T47D (cell line): Measurements from ENCODE around the gene ATRX.
"Not testable (repeated sequence)": the region's sequence is repeated elsewhere in the genome, so short reads cannot be mapped to it uniquely, and the experiment has no call there.

Source experiments
- DNase-seq, 2 experiments: peaks; one replicate each; pipeline versions ENCODE4 v3.0.0 to v3.0.0-alpha.2; 2011 to 2012; ENCODE audit warnings: low read depth in 1 of 2, low spot score in 1 of 2
- JUND ChIP-seq: IDR thresholded peaks from 2 replicates; pipeline ENCODE4 v1.6.1; 2012; ENCODE audit warnings: low read depth
- in situ Hi-C: cut with HindIII; loops from 2 replicates; pipeline ENCODE4 v1.10.0; 2016; ENCODE audit warnings: low sequenced_read_pairs, low pct_unique_long_range_greater_than_20kb

Gene ATRX

DNA sequence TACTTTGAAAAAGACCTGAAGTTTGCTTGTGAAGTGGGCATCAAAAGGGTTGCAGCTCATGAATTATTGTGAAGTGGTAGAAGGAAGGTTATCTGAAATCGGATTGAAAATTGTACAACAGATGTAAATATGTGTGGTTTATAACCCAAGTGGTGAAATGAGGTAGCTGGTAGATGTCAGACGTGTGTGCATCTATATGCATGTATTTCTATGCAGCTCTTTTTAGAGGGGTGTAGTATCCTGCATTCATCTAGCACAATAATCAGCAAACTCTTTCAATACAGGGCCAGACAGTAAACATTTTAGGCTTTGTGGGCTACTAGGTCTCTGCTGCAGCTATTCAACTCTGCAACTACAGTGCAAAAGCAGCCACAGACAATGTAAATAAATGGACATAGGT lies 9.4 kb downstream of the ATRX start:
- in situ Hi-C loops = no loop called here
- TF ChIP-seq JUND = no peak
- no peak for DNase-seq

- DNase-seq = no peak
- in situ Hi-C loops = no loop called here
- no peak for TF ChIP-seq JUND
Measured at GRCh38 chrX:77771601-77772000, 14.4 kb downstream of the ATRX start.

GRCh38 chrX:77768787-77769186 lies 17.2 kb downstream of the ATRX start:
- in situ Hi-C loops = no loop called here
- no peak for TF ChIP-seq JUND
- DNase-seq = no peak

DNA sequence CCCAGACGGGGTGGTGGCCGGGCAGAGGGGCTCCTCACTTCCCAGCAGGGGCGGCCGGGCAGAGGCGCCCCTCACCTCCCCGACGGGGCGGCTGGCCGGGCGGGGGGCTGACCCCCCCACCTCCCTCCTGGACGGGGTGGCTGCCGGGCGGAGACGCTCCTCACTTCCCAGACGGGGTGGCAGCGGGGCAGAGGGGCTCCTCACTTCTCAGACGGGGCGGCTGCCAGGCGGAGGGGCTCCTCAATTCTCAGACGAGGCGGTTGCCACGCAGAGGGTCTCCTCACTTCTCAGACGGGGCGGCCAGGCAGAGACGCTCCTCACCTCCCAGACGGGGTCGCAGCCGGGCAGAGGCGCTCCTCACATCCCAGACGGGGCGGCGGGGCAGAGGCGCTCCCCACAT lies 19.8 kb downstream of the ATRX start:
- in situ Hi-C loops, DNase-seq: not testable (repeated sequence)

GRCh38 chrX:77755561-77755960 lies 30.5 kb downstream of the ATRX start:
- TF ChIP-seq JUND = no peak
- in situ Hi-C loops = no loop called here
- DNase-seq = no peak

DNA sequence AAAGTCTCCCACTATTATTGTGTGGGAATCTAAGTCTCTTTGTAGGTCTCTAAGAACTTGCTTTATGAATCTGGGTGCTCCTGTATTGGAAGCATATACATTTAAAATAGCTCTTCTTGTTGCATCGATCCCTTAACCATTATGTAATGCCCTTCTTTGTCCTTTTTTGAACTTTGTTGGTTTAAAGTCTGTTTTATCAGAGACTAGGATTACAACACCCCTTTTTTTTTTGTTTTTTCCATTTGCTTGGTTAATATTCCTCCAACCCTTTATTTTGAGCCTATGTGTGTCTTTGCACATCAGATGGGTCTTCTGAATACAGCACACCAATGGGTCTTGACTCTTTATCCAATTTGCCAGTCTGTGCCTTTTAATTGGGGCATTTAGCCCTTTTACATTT lies 32.1 kb downstream of the ATRX start:
- in situ Hi-C loops, DNase-seq: not testable (repeated sequence)

GRCh38 chrX:77749695-77750094 lies 36.3 kb downstream of the ATRX start:
- in situ Hi-C loops = no loop called here
- TF ChIP-seq JUND = no peak
- no peak for DNase-seq

DNA sequence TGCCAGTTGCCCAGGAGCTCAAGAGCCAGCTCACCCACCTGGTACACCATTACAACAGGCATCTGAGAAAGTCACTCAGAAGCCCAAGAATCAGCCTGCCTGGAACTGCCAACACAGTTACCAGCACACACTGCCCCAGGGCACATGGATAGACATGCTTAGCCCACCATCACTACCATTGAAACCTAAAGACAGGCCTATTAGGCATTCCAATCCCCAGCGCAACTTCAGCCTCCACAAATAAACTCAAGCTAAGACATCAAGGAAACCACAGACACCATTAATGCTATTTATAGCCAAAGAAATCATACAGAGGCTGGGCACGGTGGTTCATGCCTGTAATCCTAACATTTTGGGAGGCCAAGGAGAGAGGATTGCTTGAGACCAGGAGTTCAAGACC lies 42.3 kb downstream of the ATRX start:
- no peak for TF ChIP-seq JUND
- DNase-seq = no peak
- in situ Hi-C loops = no loop called here

- in situ Hi-C loops = no loop called here
Measured at GRCh38 chrX:77742788-77743476, 43.1 kb downstream of the ATRX start.

GRCh38 chrX:77740376-77740905 lies 45.6 kb downstream of the ATRX start:
- in situ Hi-C loops = no loop called here
- TF ChIP-seq JUND = no peak
- no peak for DNase-seq

More at GRCh38 chrX:77742788-77743476, 43.1 kb downstream of the ATRX start:
- no peak for DNase-seq
- TF ChIP-seq JUND = no peak

- in situ Hi-C loops = no loop called here
- TF ChIP-seq JUND = no peak
- DNase-seq = no peak
Measured at GRCh38 chrX:77733342-77733741, 52.7 kb downstream of the ATRX start.

- TF ChIP-seq JUND = no peak
- DNase-seq = no peak
- in situ Hi-C loops = no loop called here
Measured at GRCh38 chrX:77731821-77732419, 54.1 kb downstream of the ATRX start.

GRCh38 chrX:77726095-77726494 lies 59.9 kb downstream of the ATRX start:
- DNase-seq, in situ Hi-C loops: not testable (repeated sequence)

GRCh38 chrX:77723681-77724080 lies 62.3 kb downstream of the ATRX start:
- no peak for TF ChIP-seq JUND
- in situ Hi-C loops = no loop called here
- no peak for DNase-seq
